Measurements from ENCODE around the gene ZDHHC7.

Gene ZDHHC7

DNA sequence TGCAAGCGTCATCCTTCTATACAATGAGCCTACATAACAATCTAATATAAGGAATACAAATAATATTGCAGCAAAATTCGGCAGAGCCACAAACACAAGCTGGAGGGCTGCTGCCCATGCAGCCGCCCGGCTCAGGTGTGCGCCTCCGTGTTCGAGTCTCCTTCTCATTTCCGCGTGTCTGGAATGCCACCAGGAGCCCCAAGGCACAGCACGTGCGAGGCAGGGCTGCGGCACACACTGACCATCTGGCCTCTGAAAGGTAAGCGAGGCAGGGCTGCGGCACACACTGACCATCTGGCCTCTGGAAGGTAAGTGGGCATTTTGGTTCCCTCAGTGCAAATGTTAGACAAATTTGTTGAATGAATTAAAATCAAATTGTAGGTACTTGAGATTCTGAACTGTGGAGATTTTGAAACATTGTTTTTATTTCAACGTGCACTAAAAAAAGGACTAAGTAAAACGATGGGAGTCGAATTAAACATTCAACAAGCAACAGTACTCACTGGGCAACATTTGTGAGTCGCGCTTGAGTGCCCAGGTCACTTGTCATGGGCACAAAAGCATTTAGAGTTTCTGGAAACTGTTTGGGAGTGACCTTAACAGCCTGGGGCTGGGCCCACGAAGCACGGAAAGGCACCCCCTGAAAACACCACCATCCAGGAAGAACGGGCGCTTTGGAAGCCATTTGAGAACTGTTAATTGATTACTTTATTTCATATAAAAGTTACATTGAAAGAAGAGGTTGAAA, 37.4 kb downstream of the ZDHHC7 start:
- no peak for DNase-seq (ENCODE audit: low read depth, low spot score)
- no peak overlapping the region for H3K27ac ChIP-seq

DNA sequence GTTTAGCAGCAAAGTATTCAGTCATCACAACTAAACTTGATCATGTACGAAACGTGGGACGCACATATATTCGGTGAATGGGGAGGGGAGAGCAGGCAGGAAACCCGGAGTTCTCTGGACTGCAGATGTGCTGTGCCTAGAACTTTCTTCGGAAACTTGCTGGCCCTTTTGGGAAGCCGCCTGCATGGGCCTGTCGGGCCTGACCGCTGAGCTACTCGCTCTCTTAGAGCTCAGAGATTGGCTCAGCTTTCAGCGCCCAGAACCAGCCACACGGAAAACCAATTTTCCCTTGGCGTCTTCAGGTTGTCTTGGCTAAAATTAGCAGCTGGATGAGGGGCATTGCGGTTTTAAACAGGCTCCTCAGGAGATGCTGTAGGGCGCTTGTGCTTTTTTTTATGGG, 38.1 kb downstream of the ZDHHC7 start:
- no peak overlapping the region for H3K27ac ChIP-seq
- DNase-seq (ENCODE audit: low read depth, low spot score), result no peak

DNA sequence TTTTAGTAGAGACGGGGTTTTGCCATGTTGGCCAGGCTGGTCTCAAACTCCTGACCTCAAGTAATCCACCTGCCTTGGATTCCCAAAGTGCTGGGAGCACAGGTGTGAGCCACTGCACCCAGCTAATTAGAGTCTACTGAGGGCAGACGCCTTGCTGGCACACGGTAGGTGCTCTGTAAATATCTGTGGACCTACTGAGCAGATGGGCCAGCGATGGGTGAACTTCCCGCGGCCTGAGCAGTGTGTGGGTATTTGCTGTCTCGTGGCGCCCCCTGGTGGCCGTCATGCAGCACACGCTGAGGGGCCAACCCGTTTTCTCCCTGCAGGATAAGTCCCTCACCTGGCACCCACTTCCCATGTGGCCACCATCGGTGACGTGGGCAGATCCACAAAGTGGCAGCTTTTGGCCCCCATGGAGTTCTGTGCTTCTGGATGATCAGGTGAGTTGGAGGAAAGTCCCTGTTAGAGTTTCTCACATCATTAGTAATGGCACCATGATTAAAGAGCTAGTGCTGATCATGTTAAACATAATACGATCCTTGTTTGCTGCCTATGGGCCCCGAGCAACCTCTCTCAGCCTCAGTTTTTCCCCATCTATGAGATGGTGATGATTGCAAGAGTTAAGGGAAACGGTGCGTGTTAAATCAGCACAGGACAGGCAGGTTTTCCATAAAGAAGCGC, 40.7 kb downstream of the ZDHHC7 start:
- H3K27ac ChIP-seq, result no peak overlapping the region
- peak; percentile 31 for DNase-seq (ENCODE audit: low read depth, low spot score)

DNA sequence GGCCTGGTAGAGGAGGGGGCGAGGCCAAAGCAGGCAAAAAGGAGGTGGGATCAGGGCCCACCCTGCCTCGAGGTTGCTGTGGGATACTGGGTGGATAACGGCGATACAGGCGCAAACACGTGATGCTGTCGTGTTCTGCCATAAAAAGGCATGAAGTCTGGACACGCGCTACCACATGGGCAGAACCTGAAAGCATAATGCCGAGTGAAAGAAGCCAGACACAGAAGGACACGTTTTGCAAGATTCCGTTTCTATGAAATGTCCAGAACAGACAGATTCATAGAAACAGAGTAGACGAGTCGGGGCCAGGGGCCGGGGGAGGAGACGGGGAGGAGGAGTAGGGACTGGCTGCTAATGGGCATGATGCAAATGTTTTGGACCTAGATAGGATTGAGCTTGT, 43.5 kb downstream of the ZDHHC7 start:
- DNase-seq (ENCODE audit: low read depth, low spot score), result no peak
- H3K27ac ChIP-seq, result no peak overlapping the region

DNA sequence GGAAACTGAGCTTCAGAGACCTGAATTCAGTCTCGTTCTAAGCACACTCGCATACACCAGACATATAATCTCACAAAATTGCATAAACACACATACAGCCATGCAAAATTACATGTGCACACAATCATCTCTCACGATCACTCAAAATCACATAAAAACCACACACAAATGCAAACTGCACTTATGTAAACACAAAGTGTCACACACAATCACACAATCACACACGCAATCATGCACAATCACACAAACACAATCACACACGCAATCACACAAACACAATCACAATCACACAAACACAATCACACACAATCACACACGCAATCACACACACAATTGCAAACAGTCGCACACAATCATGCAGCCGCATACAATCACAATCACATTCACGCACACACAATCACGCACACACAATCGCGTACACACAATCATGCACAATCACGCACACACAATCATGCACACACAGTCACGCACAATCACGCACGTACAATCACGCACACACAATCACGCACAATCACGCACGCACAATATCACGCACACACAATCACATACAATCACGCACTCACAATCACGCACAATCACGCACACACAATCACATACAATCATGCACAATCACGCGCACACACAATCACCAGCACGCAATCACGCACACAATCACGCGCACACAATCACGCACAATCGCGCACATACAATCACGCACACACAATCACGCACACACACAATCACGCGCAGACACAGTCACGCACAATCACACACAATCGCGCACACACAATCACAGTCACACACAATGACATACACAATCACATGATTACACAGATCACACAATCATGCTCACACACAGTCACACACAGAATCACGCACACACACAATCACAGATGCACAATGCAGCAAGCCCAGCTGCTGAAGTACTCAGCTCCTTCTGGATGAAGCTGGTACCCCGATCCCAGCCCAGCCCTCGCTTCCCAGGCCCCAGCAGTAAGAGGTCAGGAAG, 45.6 kb downstream of the ZDHHC7 start:
- no peak overlapping the region for H3K27ac ChIP-seq
- no peak for DNase-seq (ENCODE audit: low read depth, low spot score)

DNA sequence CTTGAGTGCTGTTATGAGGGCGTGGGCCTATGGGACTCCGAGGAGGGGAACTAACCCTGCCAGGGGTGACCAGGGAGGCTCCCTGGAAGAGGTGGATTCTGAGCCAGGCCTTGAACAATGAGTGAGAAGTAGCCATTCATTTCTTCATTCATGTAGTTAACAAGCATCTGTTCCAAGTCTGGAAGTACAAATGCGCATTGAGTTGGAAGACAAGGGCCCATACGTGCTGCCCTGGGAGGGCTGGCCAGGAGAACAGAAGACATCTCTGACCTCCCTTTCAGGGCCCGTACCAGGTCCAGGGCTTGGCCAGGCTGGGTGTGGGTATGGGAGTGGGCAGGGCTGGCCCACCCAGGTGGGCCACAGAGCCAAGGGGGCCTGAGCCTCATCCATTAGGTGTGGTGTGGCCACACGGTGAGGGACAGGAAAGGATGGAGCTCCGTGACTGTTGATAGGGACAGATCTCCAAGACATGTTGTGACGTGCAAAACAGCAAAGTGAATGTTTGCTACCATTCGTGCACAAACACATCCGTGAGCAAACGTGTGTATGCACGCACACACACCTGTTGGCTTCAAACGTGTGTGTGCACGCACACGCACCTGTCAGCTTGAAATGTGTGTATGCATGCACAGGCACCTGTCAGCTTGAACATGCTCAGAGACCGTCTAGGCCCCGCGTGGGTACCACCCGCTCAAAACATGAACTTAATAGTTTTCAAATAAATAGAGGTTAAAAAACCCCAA, 46.8 kb downstream of the ZDHHC7 start:
- no peak for DNase-seq (ENCODE audit: low read depth, low spot score)
- H3K27ac ChIP-seq, result no peak overlapping the region

DNA sequence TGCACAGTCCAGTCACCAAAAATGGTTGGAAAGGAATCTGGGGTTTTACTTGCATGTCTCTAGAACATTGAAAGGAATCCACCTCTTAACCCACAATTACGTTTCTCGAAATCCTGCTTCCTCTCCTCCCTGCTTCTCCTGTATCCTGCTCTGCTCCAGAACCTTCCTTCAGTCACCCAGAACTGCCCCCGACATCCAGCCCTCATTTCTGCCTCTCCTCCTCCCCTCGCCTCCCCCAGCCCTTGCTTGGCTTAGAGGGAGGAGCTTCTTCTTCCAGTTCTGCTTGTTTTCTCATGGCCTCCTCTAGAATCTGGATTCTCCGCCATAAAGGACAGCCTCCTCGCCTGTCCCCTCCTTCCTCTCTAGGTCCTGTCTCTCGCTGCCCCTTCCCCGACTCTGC, 48.3 kb downstream of the ZDHHC7 start:
- H3K27ac ChIP-seq, result no peak overlapping the region
- DNase-seq (ENCODE audit: low read depth, low spot score), result no peak

DNA sequence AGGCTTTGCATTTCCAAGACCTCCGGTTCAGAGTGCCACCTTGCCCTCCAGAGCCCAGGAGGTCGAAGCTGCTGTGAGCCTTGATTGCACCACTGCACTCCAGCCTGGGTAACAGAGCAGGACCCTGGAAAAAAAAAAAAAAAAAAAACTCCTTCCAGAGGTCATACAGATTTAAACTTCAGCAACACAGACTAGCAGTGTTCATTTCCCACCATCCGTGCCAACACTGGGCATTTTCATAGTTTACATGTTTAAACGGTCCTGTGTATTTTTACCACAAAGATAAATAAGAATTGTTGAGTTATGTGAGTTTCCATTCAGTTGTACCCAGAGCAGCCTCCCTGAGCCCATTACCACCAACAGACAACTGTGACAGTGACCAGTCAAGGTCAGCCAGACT, 50.4 kb downstream of the ZDHHC7 start:
- H3K27ac ChIP-seq, result no peak overlapping the region
- DNase-seq (ENCODE audit: low read depth, low spot score), result no peak

DNA sequence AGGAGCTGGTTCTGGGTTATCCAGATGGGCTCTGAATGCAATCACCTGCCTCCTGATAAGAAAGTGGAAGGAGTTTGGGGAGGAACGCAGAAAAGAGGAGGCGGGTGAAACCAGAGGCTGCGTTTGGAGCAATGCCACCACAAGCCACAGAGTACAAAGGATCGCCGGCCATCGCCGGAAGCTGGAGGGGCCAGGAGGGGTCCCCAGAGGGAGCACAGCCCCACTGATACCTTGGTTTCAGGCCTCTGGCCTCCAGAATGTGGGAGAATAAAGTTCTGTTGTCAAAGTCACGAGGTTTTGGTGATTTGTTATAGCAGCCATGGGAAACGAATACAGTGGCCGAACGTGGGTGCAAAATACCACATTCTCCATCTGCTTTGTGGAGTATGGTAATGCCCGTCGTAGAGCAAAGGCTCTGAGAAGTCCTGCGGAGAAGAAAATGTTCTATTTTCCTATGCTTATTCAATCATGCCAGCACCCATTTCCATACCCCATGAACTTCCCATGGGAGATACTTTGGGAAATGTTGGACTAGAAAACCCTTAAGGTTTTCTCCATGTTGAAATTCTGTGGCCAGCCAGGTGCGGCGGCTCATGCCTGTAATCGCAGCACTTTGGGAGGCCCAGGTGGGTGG, 51.4 kb downstream of the ZDHHC7 start:
- no peak overlapping the region for H3K27ac ChIP-seq
- DNase-seq (ENCODE audit: low read depth, low spot score), result no peak

DNA sequence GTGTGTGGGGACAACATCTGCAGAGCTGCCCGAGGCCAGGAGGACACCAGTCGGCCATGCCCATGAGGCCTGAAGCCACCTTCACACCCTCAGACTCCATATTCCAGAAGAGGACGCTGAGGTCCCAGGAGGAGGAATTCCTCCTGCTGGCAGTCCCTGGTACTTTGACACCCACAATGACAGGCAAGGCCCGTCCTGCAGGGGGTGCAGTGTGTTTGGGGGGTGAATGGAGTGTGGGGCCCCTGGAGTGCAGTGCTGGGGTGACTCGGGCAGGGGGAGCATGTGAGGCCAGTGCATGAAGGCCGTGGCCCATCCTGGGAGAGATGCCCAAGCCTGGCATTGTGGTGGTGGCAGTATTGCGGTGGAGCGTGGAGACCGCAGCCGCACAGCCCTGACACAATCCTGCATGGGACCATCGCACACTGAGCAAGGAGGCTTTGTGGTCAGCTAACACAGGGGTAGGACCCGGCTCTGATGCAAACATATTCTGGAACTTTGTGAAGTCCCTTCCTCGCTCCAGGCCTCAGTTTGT, 52.2 kb downstream of the ZDHHC7 start:
- H3K27ac ChIP-seq, result no peak overlapping the region
- no peak for DNase-seq (ENCODE audit: low read depth, low spot score)

DNA sequence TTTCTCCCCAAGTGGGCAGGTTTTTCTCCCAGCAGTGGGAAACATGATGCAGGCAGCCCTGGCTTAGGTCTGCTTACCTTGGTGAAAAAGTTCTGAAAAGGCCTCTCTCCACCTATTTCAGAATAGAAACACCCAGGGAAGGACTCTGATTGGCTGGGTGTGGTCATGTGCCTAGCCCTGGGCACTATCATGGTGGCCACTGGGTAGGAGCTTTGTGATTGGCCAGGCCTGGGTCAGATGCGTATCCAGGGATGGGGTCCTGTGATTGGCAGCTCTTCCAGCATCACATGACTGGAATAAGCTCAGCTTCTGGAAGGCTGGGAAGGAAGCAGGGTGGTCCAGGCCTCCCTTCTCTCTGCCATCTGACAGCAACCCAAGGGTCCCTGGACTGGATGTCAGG, 53.5 kb downstream of the ZDHHC7 start:
- no peak overlapping the region for H3K27ac ChIP-seq
- no peak for DNase-seq (ENCODE audit: low read depth, low spot score)

DNA sequence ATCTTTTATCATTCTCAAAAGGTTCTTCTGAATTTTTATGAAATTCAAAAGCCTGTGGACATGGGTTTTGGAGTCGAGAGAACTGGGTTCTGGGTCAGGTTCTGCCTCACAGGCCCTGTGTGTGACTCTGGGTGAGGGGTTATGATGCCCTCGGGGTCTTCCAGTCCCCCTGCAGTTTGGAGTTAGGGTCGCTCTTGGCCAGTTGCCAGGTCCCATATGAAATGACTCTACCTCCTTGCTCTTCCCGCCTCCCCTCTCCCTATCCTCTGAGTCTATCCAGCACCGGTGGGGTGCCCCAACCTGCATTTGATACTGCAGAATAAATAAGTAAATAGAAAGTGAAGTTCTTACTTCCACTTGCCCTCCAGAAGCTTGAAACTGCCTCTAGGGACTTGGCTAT, 54.1 kb downstream of the ZDHHC7 start:
- no peak for DNase-seq (ENCODE audit: low read depth, low spot score)
- H3K27ac ChIP-seq, result no peak overlapping the region

DNA sequence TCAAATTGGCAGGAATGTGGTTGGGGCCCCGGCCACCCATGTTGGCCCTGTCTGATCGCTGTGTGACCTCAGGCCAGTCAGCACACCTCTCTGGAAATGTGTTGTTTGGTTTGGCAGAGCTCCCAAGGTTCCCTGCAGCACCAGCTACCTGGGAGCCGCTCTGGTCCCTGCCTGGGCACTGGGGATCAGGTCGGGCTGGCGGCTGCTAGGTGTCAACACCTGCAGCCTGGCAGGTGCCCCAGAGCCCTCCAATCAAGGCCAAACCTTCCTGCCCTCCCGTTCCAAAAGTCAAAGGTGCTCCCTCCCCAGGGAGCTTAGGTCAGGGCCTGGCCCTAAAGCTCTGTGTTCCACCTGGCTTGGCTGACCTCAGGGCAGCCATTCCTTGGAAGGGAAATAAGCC, 55.9 kb downstream of the ZDHHC7 start:
- no peak overlapping the region for H3K27ac ChIP-seq
- no peak for DNase-seq (ENCODE audit: low read depth, low spot score)

DNA sequence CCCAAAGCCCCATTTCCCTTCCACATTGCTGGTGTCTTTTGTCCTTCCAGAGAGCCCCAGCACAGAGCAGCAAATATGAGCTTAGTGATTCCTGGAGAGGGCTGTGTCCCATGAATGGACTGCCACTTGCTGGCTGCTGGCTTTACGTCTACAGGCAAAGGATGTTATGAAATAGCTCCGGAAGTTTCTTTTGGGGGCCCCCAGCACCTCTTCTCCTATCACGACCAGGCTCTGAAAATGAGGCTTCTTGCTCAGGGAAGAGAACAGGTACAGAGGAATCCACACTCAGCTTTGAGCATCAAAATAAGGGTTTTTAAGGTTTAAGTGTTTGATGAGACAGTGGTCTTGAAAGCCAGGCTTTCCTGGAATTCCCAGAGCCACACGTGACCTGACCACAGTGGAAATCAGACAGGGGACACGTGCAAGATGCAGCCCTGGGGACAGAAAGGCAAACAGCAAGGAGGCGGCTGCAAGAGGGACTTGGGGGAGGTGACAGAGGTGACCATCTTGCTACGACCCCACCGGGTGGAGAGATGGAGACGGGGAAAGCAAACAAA, 58.1 kb downstream of the ZDHHC7 start:
- no peak for DNase-seq (ENCODE audit: low read depth, low spot score)
- no peak overlapping the region for H3K27ac ChIP-seq

DNA sequence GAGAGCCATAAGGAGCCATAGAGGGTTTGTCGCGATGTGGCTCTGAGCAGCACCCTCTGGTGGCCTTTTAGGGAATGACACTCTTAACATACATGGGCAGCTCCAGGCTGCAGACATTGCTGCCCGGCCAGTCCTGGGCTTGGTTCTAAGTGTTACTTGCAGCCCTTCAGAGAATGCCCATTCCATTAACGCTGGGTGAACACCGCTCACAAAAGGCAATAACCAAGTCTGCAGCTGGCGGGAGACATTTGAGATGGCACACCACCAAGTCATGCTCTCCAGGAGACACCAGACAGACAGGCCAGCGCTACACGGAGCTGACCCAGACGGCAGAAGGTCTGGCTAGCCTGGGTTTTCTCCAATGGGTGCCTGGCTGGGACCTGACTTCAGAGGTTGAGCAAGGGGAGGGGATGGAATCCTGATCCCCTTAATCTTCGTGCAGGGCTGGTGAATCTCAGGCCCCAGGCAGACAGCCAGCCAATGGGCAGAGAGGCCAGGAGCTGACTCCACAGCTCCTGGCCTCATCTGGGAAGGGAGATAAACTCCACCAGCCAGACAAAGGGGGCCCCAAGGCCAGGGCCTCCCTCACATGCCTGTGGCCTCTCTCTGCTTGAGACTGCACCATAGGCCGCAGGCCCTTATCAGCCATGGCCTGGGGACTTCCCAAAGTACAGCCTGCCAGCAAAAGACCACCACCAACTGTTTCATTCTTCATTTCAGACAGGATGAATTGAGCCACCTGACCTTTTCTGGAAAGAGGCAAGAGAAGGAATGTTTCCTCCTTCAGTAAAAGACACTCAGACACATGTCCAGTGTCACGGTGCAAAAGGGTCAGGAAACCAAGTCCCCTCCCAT, 58.8 kb downstream of the ZDHHC7 start:
- no peak for DNase-seq (ENCODE audit: low read depth, low spot score)
- no peak overlapping the region for H3K27ac ChIP-seq

DNA sequence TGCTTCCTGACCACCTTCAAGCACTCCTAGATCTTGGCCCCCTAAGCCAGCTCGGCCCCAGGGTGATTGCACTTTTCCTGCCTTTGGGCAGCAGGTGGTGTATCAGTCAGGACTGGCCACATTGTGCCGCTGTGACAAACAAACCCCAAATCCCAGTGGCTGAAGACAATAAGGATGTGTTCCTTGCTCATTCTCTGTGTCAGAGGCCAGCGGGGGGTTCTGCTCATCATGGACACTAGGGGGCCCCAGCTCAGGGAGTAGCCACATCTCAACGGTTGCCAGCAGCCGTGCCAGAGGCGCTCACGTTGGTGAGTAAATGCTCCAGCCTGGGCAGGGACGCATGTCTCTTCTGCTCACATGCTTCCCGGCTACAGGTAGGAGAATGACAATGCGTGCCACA, 60.4 kb downstream of the ZDHHC7 start:
- DNase-seq (ENCODE audit: low read depth, low spot score), result no peak
- H3K27ac ChIP-seq, result no peak overlapping the region

DNA sequence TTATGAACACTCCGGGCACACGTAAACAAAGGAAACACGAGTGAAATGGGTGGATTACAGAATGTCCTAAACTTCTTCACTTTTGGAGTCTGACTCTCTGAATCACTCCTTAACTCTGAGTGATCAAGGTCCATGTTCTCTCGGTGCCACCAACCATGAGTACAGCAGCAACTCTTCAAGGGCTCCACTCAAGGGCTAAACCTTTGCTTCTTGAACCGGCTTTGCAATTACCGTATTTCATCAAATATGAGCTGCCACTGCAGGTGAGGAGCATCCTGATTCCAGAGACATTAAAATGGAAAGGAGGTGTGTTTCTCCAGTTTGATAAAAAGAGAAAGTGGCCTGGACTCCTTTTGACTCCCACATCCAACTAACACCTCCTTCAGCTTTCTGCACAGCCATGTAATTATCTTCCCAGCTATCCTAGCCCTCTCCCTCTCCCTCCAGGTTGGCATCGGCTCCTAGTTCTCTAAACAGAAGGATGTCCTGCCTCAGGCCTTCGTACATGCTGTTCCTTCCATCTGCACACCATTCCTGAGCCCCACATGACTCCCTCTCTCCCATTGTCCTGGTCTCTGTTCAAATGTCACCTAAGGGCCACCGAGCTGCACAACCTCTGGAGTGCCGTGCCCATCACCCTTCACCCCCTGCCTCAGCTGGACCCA, 61.4 kb downstream of the ZDHHC7 start:
- no peak overlapping the region for H3K27ac ChIP-seq
- no peak for DNase-seq (ENCODE audit: low read depth, low spot score)

Data from epithelial cell of prostate (primary cell).